Measurements from ENCODE around the gene DCP1B.
"Not testable (repeated sequence)": the region's sequence is repeated elsewhere in the genome, so short reads cannot be mapped to it uniquely, and the experiment has no call there.

Gene DCP1B

GRCh38 chr12:1972260-1972659 lies 32.0 kb downstream of the DCP1B start:
- DNase-seq = no peak

GRCh38 chr12:1970331-1970900 lies 33.8 kb downstream of the DCP1B start:
- DNase-seq = no peak

GRCh38 chr12:1966561-1967226 lies 37.6 kb downstream of the DCP1B start:
- no peak for DNase-seq

- DNase-seq = no peak
These were observed 38.3 kb downstream of the DCP1B start for GRCh38 chr12:1965916-1966315.

GRCh38 chr12:1962051-1963020 lies 41.9 kb downstream of the DCP1B start:
- DNase-seq = no peak

GRCh38 chr12:1956716-1957115 lies 47.5 kb downstream of the DCP1B start:
- no peak for DNase-seq

GRCh38 chr12:1949771-1950470 lies 54.3 kb downstream of the DCP1B start:
- DNase-seq = no peak

GRCh38 chr12:1948883-1949282 lies 55.4 kb downstream of the DCP1B start:
- no peak for DNase-seq

GRCh38 chr12:1947081-1947480 lies 57.2 kb downstream of the DCP1B start:
- no peak for DNase-seq

- DNase-seq = no peak
These were observed 58.0 kb downstream of the DCP1B start for GRCh38 chr12:1946296-1946695.

GRCh38 chr12:1945502-1945901 lies 58.8 kb downstream of the DCP1B start:
- not testable (repeated sequence) for DNase-seq

GRCh38 chr12:1939801-1940607 lies 64.3 kb downstream of the DCP1B start:
- DNase-seq = peak; percentile 93

- DNase-seq = no peak
These were observed 64.9 kb downstream of the DCP1B start for GRCh38 chr12:1939331-1939730.

- no peak for DNase-seq
These were observed 66.6 kb downstream of the DCP1B start for GRCh38 chr12:1937481-1938224.

- peak; percentile 98 for DNase-seq
These were observed 67.6 kb downstream of the DCP1B start for GRCh38 chr12:1936406-1937320.

- no peak for DNase-seq
These were observed 68.4 kb downstream of the DCP1B start for GRCh38 chr12:1935700-1936378.

- DNase-seq = no peak
These were observed 69.0 kb downstream of the DCP1B start for GRCh38 chr12:1935242-1935641.

- no peak for DNase-seq
These were observed 69.4 kb downstream of the DCP1B start for GRCh38 chr12:1934831-1935230.

- no peak for DNase-seq
These were observed 70.2 kb downstream of the DCP1B start for GRCh38 chr12:1934068-1934467.
